ENCODE results near the gene PTCSC3. TPM values are rescaled to one million over a fixed set of nuclear protein-coding genes. Genes with fewer than 3 reads are reported as not detected.

Gene PTCSC3
- not detected for total RNA-seq
- long read RNA-seq: 0 reads

DNA sequence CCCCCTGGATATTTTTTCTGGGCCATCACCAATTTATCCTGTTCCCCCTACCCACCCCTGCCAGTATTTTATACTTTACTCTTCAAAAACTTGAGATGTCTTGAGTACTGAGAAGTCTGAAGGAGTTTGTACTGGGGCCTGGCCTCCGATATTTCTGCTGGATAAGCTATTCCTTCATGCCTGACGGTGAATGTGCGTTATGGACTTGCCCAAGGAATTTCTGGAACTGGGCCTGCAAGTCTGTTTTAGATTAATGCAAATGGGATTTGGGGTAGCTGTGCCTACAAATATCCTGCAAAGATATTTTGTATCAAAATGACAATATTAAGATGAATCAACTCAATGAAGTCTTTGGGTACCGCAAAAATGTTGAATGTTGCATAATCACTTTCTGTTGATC, at the start of gene PTCSC3:
TSS of gene PTCSC3 (minus strand) at position 199 of the 400 bp plus-strand sequence.
- intact Hi-C loops (cut with DNase I): no loop called here
- DNase-seq (no peak), ATAC-seq (no peak)

GRCh38 chr14:36226164-36226563, 49.6 kb upstream of the PTCSC3 start:
- intact Hi-C loops (cut with DNase I): no loop called here
- ATAC-seq: no peak
- no peak for DNase-seq

GRCh38 chr14:36224176-36224575, 47.7 kb upstream of the PTCSC3 start:
- intact Hi-C loops (cut with DNase I): no loop called here
- ATAC-seq: no peak
- no peak for DNase-seq

- DNase-seq (no peak), ATAC-seq (no peak)
- intact Hi-C loops (cut with DNase I): no loop called here
These were observed 47.0 kb upstream of the PTCSC3 start for GRCh38 chr14:36223558-36223957.

GRCh38 chr14:36222952-36223468, 46.5 kb upstream of the PTCSC3 start:
- ATAC-seq (peak in 1 of 2 donors; percentile 61), DNase-seq (no peak)
- intact Hi-C loops (cut with DNase I): no loop called here

DNA sequence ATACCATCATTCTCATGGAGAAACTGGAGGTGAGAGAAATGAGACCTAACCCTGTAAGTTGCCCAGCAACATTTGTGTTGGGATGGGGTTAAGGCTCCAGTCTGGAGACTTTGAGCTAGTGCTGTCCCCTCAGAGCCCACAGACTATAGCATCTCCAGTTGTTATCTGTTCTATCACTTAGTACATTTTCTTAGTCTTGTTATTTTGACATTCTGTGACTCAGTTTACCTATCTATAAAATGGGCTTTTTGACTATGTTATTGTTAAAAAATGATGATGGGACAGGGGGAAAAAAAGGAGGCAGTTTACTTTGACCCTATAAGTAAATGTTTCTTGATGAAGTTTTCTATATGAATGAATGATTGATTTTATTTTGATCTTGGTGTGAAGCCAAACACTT, 45.8 kb upstream of the PTCSC3 start:
- no peak for ATAC-seq

DNA sequence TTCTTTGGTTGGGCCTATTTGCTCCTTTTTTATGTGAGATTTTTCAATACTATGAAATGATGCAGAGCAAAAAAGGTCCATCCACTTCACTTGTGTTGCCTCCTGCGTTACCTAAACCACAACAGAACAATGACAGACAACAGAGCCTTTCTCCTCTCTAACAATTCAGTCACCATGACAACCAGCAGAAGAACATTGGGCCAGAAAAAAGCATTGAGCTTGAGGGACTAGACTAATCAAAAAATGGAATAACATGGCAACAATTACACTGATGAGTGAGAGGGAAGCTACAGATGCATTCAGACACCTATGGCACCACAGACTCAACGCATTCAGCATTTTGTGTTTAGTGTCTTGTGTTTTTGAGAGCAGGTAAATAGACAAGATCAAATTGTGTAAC, 44.6 kb upstream of the PTCSC3 start:
- no peak for DNase-seq
- intact Hi-C loops (cut with DNase I): no loop called here
- no peak for ATAC-seq

More for the DNA sequence above, 45.8 kb upstream of the PTCSC3 start:
- DNase-seq: no peak
- intact Hi-C loops (cut with DNase I): no loop called here

- intact Hi-C loops (cut with DNase I): no loop called here
- DNase-seq (no peak), ATAC-seq (peak in 1 of 2 donors; percentile 53)
These were observed 41.2 kb upstream of the PTCSC3 start for GRCh38 chr14:36217732-36218131.

GRCh38 chr14:36217027-36217426, 40.5 kb upstream of the PTCSC3 start:
- no peak for DNase-seq
- no peak for ATAC-seq
- intact Hi-C loops (cut with DNase I): no loop called here

DNA sequence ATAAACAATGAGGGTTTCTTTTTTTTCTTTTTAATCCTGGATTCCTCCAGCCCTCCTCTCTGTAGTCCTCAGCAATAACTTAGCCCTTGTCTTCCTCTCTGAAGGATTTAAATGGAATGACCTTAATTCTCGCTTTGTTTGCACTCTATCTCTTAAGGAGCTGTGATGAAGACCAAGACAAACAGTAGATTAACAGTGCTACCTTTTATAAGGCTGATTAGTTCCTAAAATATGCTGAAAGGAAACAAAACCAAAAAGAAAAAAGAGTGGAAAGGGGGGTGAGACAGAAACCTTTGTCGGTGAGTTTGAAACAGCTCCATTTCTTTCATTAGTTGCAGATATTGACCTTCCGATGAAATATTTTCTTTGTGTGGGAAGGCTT, 38.7 kb upstream of the PTCSC3 start:
- DNase-seq (no peak), ATAC-seq (no peak)
- intact Hi-C loops (cut with DNase I): no loop called here

GRCh38 chr14:36214476-36215216, 38.1 kb upstream of the PTCSC3 start:
- no peak for DNase-seq
- intact Hi-C loops (cut with DNase I): no loop called here
- no peak for ATAC-seq

DNA sequence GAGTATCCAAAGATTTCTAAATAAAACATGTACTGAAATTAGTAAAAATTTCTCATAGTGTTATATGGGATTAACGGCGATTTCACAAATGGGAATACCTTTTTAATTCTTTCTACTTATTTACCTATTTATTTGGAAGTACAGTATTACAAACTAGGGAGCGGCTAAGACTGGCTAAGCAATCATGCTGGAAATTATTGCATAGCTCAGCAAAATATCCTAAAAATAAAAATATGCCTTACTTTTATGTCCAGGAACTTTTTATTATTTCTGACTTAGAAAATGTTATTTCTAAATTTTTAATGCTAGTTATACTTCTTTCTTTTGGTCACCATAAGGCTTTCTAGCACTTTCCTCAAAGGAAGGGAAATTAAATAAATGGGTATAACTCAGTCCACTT, 36.5 kb upstream of the PTCSC3 start:
- ATAC-seq: no peak
- DNase-seq: no peak
- intact Hi-C loops (cut with DNase I): no loop called here

- DNase-seq (no peak), ATAC-seq (no peak)
- intact Hi-C loops (cut with DNase I): no loop called here
These were observed 36.1 kb upstream of the PTCSC3 start for GRCh38 chr14:36212577-36212976.

DNA sequence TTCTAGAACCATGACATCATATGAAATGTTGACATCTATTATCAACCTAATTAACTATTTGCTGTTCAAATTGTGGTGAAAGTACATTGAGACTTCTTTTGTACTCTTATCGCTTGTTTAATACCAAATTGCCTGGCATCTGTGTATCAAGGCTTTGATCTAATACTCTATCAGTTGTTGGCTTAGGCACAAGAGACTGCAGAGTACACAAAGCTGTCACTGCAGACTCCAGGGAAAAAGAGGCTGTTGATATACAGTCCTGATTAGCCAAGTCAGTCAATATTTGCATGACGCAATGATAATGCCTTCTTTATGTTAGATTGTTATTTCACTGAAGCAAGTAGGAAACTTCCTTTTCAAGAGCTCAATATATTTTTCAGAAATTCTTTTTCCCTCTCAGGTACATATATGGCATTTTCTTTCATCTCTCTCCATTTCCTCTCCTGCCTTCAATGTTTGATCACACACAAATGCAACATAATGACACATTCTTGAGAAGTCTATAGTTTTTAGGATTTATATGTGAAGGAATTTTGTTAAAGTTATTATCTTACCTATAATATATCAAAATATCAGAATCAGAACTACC, 32.3 kb upstream of the PTCSC3 start:
- DNase-seq (no peak), ATAC-seq (no peak)
- intact Hi-C loops (cut with DNase I): no loop called here

GRCh38 chr14:36207500-36207899, 31.0 kb upstream of the PTCSC3 start:
- no peak for ATAC-seq
- DNase-seq: no peak
- intact Hi-C loops (cut with DNase I): no loop called here

GRCh38 chr14:36204461-36205073, 28.0 kb upstream of the PTCSC3 start:
- no peak for ATAC-seq
- intact Hi-C loops (cut with DNase I): no loop called here

GRCh38 chr14:36198378-36198777, 21.9 kb upstream of the PTCSC3 start:
- DNase-seq (no peak), ATAC-seq (no peak)
- intact Hi-C loops (cut with DNase I): no loop called here

More at GRCh38 chr14:36204461-36205073, 28.0 kb upstream of the PTCSC3 start:
- DNase-seq: no peak

DNA sequence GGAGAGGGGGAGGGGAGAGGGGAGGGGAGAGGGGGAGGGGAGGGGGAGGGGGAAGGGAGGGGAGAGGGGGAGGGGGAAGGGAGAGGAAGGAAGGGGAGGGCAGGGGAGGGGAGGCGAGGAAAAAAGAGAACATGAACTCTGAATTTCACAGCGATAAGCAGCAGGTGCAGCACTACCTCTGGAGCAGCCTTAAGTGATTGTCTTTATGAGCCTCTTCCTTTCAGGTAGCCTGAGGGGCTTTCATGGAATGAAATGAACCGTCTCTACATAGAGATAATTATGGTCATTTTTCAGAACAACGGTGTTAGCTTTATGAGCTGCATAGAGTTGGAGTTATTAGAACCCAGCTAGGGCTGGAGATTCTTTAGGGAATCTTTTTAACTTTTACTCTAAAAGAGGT, 18.1 kb upstream of the PTCSC3 start:
- intact Hi-C loops (cut with DNase I): no loop called here
- no peak for ATAC-seq
- no peak for DNase-seq

GRCh38 chr14:36192530-36192929, 16.0 kb upstream of the PTCSC3 start:
- no peak for ATAC-seq
- intact Hi-C loops (cut with DNase I): no loop called here

GRCh38 chr14:36183402-36183801, 6.9 kb upstream of the PTCSC3 start:
- intact Hi-C loops (cut with DNase I): no loop called here
- ATAC-seq (no peak), DNase-seq (no peak)

More at GRCh38 chr14:36192530-36192929, 16.0 kb upstream of the PTCSC3 start:
- no peak for DNase-seq

Measured in left cardiac atrium (tissue), 4 donors.